ENCODE measurements around the gene WWC1. TPM values are rescaled to one million over a fixed set of nuclear protein-coding genes. Genes with fewer than 3 reads are reported as not detected.

WWC1 gene
- total RNA-seq, 4 donors from 2014 or later: 0.51 TPM; not detected in 3

GRCh38 chr5:168368854-168369253 lies 77.4 kb downstream of the WWC1 start:
- ATAC-seq (no peak), DNase-seq (no peak)
- Histone ChIP-seq H3K27ac (no peak overlapping the region), H3K4me3 (no peak overlapping the region), H3K9me3 (no peaks in the 10 kb centered on the region), H3K4me1 (no peaks in the 10 kb centered on the region), H3K27me3 (no peaks in the 10 kb centered on the region), H3K36me3 (no peaks in the 10 kb centered on the region)
- intact Hi-C loops (cut with DNase I; ENCODE audit: low total_unique reads): no loop called here
- in situ Hi-C loops (cut with MboI; ENCODE audit: low sequenced_read_pairs in 4 of 4): no loop called here
- no peak for TF ChIP-seq CTCF (IDR thresholded peaks at IDR 0.05 in 4 of 5, conservative IDR thresholded peaks at IDR 0.05 in 1 of 5)
- TF ChIP-seq POLR2A (IDR thresholded peaks at IDR 0.05): no peak

DNA sequence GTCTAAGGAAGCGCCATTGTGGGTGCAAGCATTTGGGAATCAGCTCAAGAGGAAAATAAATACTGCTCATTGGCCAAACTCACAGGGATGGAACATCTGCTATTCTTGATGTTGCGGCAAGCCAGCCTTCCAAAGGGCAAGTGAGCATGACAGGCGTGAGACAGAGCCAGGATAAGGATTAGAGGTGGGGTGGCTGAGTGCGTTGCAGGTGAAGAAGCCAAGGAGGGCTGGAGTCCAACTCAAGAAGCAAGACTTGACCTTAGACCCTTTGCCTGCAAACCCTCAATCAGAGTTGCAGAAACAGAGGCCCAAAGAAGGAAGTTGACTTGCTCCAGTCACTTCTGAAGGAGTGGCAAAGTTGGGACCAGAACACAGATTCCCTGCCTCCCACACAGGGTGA lies 79.4 kb downstream of the WWC1 start:
- no peak overlapping the region for H3K4me3 ChIP-seq
- in situ Hi-C loops (cut with MboI; ENCODE audit: low sequenced_read_pairs in 4 of 4) (no loop called here), intact Hi-C loops (cut with DNase I; ENCODE audit: low total_unique reads) (no loop called here)
- no peaks in the 10 kb centered on the region for H3K4me1 ChIP-seq
- no peak for DNase-seq
- no peaks in the 10 kb centered on the region for H3K9me3 ChIP-seq
- no peak overlapping the region for H3K27ac ChIP-seq
- H3K36me3 ChIP-seq: no peaks in the 10 kb centered on the region
- TF ChIP-seq CTCF (IDR thresholded peaks at IDR 0.05 in 4 of 5, conservative IDR thresholded peaks at IDR 0.05 in 1 of 5): no peak
- TF ChIP-seq POLR2A (IDR thresholded peaks at IDR 0.05): no peak
- H3K27me3 ChIP-seq: no peaks in the 10 kb centered on the region
- no peak for ATAC-seq

GRCh38 chr5:168372356-168372946 lies 81.0 kb downstream of the WWC1 start:
- no peak overlapping the region for H3K27ac ChIP-seq
- no peaks in the 10 kb centered on the region for H3K36me3 ChIP-seq
- H3K9me3 ChIP-seq: no peaks in the 10 kb centered on the region
- no peaks in the 10 kb centered on the region for H3K27me3 ChIP-seq
- no peaks in the 10 kb centered on the region for H3K4me1 ChIP-seq
- intact Hi-C loops (cut with DNase I; ENCODE audit: low total_unique reads) (no loop called here), in situ Hi-C loops (cut with MboI; ENCODE audit: low sequenced_read_pairs in 4 of 4) (no loop called here)
- no peak overlapping the region for H3K4me3 ChIP-seq
- DNase-seq (no peak), ATAC-seq (no peak)
- TF ChIP-seq CTCF (IDR thresholded peaks at IDR 0.05 in 4 of 5, conservative IDR thresholded peaks at IDR 0.05 in 1 of 5) (no peak), POLR2A (IDR thresholded peaks at IDR 0.05) (no peak)

DNA sequence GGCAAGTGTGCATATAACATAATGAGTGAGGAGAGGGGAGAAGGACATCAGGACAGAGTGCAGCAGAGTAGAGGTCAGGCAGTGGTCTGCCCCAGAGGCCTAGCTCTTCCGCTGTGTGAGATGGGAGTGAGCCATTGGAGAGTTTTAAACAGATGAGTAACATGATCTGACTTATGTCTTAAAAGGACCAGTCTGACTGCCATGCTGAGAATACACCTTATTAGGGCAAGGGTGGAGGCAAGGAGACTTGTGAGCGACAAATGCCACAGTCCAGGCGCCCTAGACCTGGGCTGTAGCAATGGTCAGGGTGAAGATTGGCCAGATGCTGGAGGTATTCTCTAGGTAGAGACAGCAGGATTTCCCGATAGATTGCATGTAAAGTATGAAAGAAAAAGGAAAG lies 83.1 kb downstream of the WWC1 start:
- Histone ChIP-seq H3K4me3 (no peak overlapping the region), H3K9me3 (no peaks in the 10 kb centered on the region), H3K27me3 (no peaks in the 10 kb centered on the region), H3K4me1 (no peaks in the 10 kb centered on the region), H3K27ac (no peak overlapping the region), H3K36me3 (no peaks in the 10 kb centered on the region)
- TF ChIP-seq POLR2A (IDR thresholded peaks at IDR 0.05): no peak
- no peak for TF ChIP-seq CTCF (IDR thresholded peaks at IDR 0.05 in 4 of 5, conservative IDR thresholded peaks at IDR 0.05 in 1 of 5)
- no peak for ATAC-seq
- intact Hi-C loops (cut with DNase I; ENCODE audit: low total_unique reads): no loop called here
- no peak for DNase-seq
- in situ Hi-C loops (cut with MboI; ENCODE audit: low sequenced_read_pairs in 4 of 4): no loop called here

GRCh38 chr5:168375214-168375613 lies 83.8 kb downstream of the WWC1 start:
- no peak overlapping the region for H3K27ac ChIP-seq
- no peaks in the 10 kb centered on the region for H3K9me3 ChIP-seq
- no peak for DNase-seq
- H3K4me1 ChIP-seq: no peaks in the 10 kb centered on the region
- no peak for ATAC-seq
- no peak overlapping the region for H3K4me3 ChIP-seq
- intact Hi-C loops (cut with DNase I; ENCODE audit: low total_unique reads): no loop called here
- H3K27me3 ChIP-seq: no peaks in the 10 kb centered on the region
- in situ Hi-C loops (cut with MboI; ENCODE audit: low sequenced_read_pairs in 4 of 4): no loop called here
- no peaks in the 10 kb centered on the region for H3K36me3 ChIP-seq
- TF ChIP-seq POLR2A (IDR thresholded peaks at IDR 0.05) (no peak), CTCF (IDR thresholded peaks at IDR 0.05 in 4 of 5, conservative IDR thresholded peaks at IDR 0.05 in 1 of 5) (no peak)
